ENCODE data around the gene TAS2R50. TPM values are rescaled to one million over a fixed set of nuclear protein-coding genes. Genes with fewer than 3 reads are reported as not detected.

TAS2R50 gene
- total and polyA plus RNA-seq, 9 of the 15 experiments (the other 6 are each of a cell fraction or from before 2014, with no cell fraction given) = 0.06 to 1.3 (median 0.42) TPM; not detected in 3

DNA sequence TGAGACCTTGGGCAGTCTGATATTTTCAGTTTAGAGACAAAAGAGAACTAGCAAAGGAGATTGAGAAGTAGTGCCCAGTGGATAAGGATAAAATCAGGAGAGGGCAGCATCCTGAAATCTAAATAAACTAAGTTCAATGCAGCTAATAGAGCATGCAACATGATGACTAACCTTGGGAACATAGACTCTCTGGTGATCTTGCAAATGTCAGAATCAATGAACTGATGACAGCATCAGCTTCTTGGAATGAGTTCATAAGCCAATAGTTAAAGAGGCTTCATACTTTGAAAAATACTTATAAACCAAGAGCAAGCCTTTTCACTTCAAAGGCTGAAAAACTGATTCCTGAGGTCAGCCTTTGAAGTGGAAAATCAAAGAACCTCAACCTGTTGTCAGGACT, 27.5 kb upstream of the TAS2R50 start (continued):
- TF ChIP-seq, protein P1, sequence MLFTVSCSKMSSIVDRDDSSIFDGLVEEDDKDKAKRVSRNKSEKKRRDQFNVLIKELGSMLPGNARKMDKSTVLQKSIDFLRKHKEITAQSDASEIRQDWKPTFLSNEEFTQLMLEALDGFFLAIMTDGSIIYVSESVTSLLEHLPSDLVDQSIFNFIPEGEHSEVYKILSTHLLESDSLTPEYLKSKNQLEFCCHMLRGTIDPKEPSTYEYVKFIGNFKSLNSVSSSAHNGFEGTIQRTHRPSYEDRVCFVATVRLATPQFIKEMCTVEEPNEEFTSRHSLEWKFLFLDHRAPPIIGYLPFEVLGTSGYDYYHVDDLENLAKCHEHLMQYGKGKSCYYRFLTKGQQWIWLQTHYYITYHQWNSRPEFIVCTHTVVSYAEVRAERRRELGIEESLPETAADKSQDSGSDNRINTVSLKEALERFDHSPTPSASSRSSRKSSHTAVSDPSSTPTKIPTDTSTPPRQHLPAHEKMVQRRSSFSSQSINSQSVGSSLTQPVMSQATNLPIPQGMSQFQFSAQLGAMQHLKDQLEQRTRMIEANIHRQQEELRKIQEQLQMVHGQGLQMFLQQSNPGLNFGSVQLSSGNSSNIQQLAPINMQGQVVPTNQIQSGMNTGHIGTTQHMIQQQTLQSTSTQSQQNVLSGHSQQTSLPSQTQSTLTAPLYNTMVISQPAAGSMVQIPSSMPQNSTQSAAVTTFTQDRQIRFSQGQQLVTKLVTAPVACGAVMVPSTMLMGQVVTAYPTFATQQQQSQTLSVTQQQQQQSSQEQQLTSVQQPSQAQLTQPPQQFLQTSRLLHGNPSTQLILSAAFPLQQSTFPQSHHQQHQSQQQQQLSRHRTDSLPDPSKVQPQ (CRISPR knock-in tag; IDR thresholded peaks at IDR 0.05; ENCODE audit: borderline replicate concordance) = no peak
- TF ChIP-seq ZZZ3 (IDR thresholded peaks at IDR 0.05) = no peak
- TF ChIP-seq ZNF197 (CRISPR knock-in tag; IDR thresholded peaks at IDR 0.05; ENCODE audit: low read depth) = no peak
- TF ChIP-seq EWSR1 (IDR thresholded peaks at IDR 0.05; ENCODE audit: borderline replicate concordance, low read depth, partially characterized antibody) = no peak
- no peak for TF ChIP-seq DIDO1 (tag; IDR thresholded peaks at IDR 0.05; ENCODE audit: low read depth)
- TF ChIP-seq, protein P2, sequence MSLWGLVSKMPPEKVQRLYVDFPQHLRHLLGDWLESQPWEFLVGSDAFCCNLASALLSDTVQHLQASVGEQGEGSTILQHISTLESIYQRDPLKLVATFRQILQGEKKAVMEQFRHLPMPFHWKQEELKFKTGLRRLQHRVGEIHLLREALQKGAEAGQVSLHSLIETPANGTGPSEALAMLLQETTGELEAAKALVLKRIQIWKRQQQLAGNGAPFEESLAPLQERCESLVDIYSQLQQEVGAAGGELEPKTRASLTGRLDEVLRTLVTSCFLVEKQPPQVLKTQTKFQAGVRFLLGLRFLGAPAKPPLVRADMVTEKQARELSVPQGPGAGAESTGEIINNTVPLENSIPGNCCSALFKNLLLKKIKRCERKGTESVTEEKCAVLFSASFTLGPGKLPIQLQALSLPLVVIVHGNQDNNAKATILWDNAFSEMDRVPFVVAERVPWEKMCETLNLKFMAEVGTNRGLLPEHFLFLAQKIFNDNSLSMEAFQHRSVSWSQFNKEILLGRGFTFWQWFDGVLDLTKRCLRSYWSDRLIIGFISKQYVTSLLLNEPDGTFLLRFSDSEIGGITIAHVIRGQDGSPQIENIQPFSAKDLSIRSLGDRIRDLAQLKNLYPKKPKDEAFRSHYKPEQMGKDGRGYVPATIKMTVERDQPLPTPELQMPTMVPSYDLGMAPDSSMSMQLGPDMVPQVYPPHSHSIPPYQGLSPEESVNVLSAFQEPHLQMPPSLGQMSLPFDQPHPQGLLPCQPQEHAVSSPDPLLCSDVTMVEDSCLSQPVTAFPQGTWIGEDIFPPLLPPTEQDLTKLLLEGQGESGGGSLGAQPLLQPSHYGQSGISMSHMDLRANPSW (CRISPR knock-in tag; IDR thresholded peaks at IDR 0.05) = no peak
- no peak for TF ChIP-seq OTX1 (CRISPR knock-in tag; IDR thresholded peaks at IDR 0.05)
- TF ChIP-seq SRF (CRISPR knock-in tag; IDR thresholded peaks at IDR 0.05) = no peak
- TF ChIP-seq, protein P3, sequence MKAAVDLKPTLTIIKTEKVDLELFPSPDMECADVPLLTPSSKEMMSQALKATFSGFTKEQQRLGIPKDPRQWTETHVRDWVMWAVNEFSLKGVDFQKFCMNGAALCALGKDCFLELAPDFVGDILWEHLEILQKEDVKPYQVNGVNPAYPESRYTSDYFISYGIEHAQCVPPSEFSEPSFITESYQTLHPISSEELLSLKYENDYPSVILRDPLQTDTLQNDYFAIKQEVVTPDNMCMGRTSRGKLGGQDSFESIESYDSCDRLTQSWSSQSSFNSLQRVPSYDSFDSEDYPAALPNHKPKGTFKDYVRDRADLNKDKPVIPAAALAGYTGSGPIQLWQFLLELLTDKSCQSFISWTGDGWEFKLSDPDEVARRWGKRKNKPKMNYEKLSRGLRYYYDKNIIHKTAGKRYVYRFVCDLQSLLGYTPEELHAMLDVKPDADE (conservative IDR thresholded peaks at IDR 0.05; ENCODE audit: control insufficient read depth, low read depth, low read length) = no peak
